CD14-positive monocyte (primary cell): ENCODE results near the gene ATP5F1A. TPM values are rescaled to one million over a fixed set of nuclear protein-coding genes. Genes with fewer than 3 reads are reported as not detected.

Experiments used
- DNase-seq, 3 donors: peaks; one replicate each; pipeline ENCODE4 v3.0.0-alpha.2; 2011 to 2022
- H2AFZ ChIP-seq: 2 replicates; pipeline ENCODE4 v1.6.0; 2012; ENCODE audit warnings: mild to moderate bottlenecking, low read depth, low read length, inconsistent platforms; ENCODE audit not compliant: insufficient read depth, poor library complexity, severe bottlenecking
- H3K27ac ChIP-seq, 2 donors: 1 replicate in 1 of 2; 2 replicates in 1 of 2; pipeline ENCODE4 v1.5.1; 2012 to 2013; ENCODE audit warnings: low read length in 2 of 2, control low read depth in 1 of 2, inconsistent platforms in 1 of 2, low read depth in 1 of 2, mild to moderate bottlenecking in 1 of 2
- H3K27me3 ChIP-seq, 2 donors: one replicate each; pipeline versions ENCODE4 v1.6.0 to v1.6.1; 2011 to 2013; ENCODE audit warnings: low read length in 2 of 2; ENCODE audit not compliant: control insufficient read depth in 2 of 2, insufficient read depth in 2 of 2
- H3K36me3 ChIP-seq, 2 donors: replicated peaks in 1 of 2; 1 replicate in 1 of 2; 2 replicates in 1 of 2; pipeline versions ENCODE4 v1.5.1 to v1.6.1; 2012 to 2013; ENCODE audit warnings: low read length in 2 of 2, control low read depth in 1 of 2, inconsistent platforms in 1 of 2, mild to moderate bottlenecking in 1 of 2; ENCODE audit not compliant: insufficient read depth in 2 of 2, control insufficient read depth in 1 of 2
- H3K4me1 ChIP-seq, 2 donors: 1 replicate in 1 of 2; 2 replicates in 1 of 2; pipeline versions ENCODE4 v1.5.1 to v1.6.1; 2012 to 2013; ENCODE audit warnings: low read length in 2 of 2, control low read depth in 1 of 2, inconsistent platforms in 1 of 2, mild to moderate bottlenecking in 1 of 2, moderate library complexity in 1 of 2; ENCODE audit not compliant: insufficient read depth in 2 of 2, control insufficient read depth in 1 of 2
- H3K4me2 ChIP-seq: replicated peaks from 2 replicates; pipeline ENCODE3; 2012; ENCODE audit warnings: low read length, moderate library complexity, mild to moderate bottlenecking; ENCODE audit not compliant: poor library complexity, severe bottlenecking; ENCODE audit errors: extremely low read depth
- H3K4me3 ChIP-seq, 3 experiments: fragments of 200-600 bp in 1 of 3; sonication (generic) in 1 of 3; replicated peaks in 1 of 3; 1 replicate in 2 of 3; 2 replicates in 1 of 3; pipeline ENCODE4 v1.5.1; 2011 to 2013; ENCODE audit warnings: low read length in 3 of 3, mild to moderate bottlenecking in 3 of 3, control low read depth in 2 of 3, low read depth in 2 of 3, inconsistent platforms in 1 of 3, moderate library complexity in 1 of 3
- H3K79me2 ChIP-seq: 2 replicates; pipeline ENCODE4 v1.6.0; 2012; ENCODE audit warnings: mild to moderate bottlenecking, control low read depth, inconsistent platforms, low read length, moderate library complexity; ENCODE audit not compliant: insufficient read depth
- H3K9ac ChIP-seq: 2 replicates; pipeline ENCODE4 v1.6.0; 2017; ENCODE audit warnings: low read length, mild to moderate bottlenecking; ENCODE audit not compliant: insufficient read depth, poor library complexity, severe bottlenecking
- H3K9me3 ChIP-seq, 2 donors: replicated peaks in 1 of 2; 1 replicate in 1 of 2; 2 replicates in 1 of 2; pipeline versions ENCODE4 v1.5.1 to v1.6.1; 2012 to 2013; ENCODE audit warnings: low read length in 2 of 2, control low read depth in 1 of 2; ENCODE audit not compliant: control insufficient read depth in 1 of 2, insufficient read depth in 1 of 2
- H4K20me1 ChIP-seq: 2 replicates; pipeline ENCODE4 v1.6.0; 2012; ENCODE audit warnings: mild to moderate bottlenecking, low read length, control low read depth, moderate library complexity; ENCODE audit not compliant: insufficient read depth
- H3K27ac Mint-ChIP-seq, 7 donors: one replicate each; pipeline ENCODE4 v1.8.0; 2020; ENCODE audit warnings: mild to moderate bottlenecking in 7 of 7, mixed read lengths in 7 of 7, moderate library complexity in 6 of 7, inconsistent platforms in 2 of 7
- H3K27me3 Mint-ChIP-seq, 3 donors: one replicate each; pipeline ENCODE4 v1.8.0; 2021 to 2022; ENCODE audit warnings: low read depth in 3 of 3, mild to moderate bottlenecking in 3 of 3, mixed read lengths in 3 of 3, moderate library complexity in 3 of 3, inconsistent platforms in 1 of 3
- H3K36me3 Mint-ChIP-seq, 2 donors: one replicate each; pipeline ENCODE4 v1.8.0; 2020; ENCODE audit warnings: mixed read lengths in 2 of 2, inconsistent platforms in 1 of 2, mild to moderate bottlenecking in 1 of 2
- H3K4me1 Mint-ChIP-seq: one replicate; pipeline ENCODE4 v1.8.0; 2020; ENCODE audit warnings: mild to moderate bottlenecking, mixed read lengths
- H3K4me3 Mint-ChIP-seq, 2 donors: one replicate each; pipeline ENCODE4 v1.8.0; 2020; ENCODE audit warnings: mild to moderate bottlenecking in 2 of 2, mixed read lengths in 2 of 2, moderate library complexity in 1 of 2
- H3K9me3 Mint-ChIP-seq, 7 donors: one replicate each; pipeline ENCODE4 v1.8.0; 2020 to 2022; ENCODE audit warnings: mixed read lengths in 7 of 7, mild to moderate bottlenecking in 6 of 7, moderate library complexity in 6 of 7, inconsistent platforms in 2 of 7
- WGBS: methylation state at CpG from one replicate; pipeline ENCODE4 v1.1.5; 2013; ENCODE audit warnings: missing lambda C conversion rate; ENCODE audit not compliant: insufficient coverage; 5-methylcytosine and 5-hydroxymethylcytosine counted together
- intact Hi-C, 2 donors: fragments of 100-400 bp; cut with micrococcal nuclease; formaldehyde crosslinking; loops; one replicate each; pipeline versions ENCODE4 v1.15.0 to v1.15.1; 2023
- polyA plus RNA-seq, 3 donors: library from polyadenylated mRNA; depleted of rRNA in 1 of 3; unstranded in 2 of 3; stranded (reverse) in 1 of 3; fragments of 300-500 nt in 2 of 3; fragments of >200 nt in 1 of 3; fragmentation: Illumina TruSeq in 2 of 3; gene quantifications; 1 replicate in 2 of 3; 2 replicates in 1 of 3; pipeline ENCODE4 v1.2.3, GENCODE V29; 2012 to 2021
- TF ChIP-seq, protein P1 (sequence below): fragments of 200-600 bp; IDR thresholded peaks from one replicate; pipeline ENCODE4 v1.8.0; 2022; ENCODE audit warnings: antibody characterized with exemption, mild to moderate bottlenecking

The ATP5F1A gene
- polyA plus RNA-seq, 3 donors, result 251 to 553 (median 524) TPM

GRCh38 chr18:46068763-46069162, 29.3 kb downstream of the ATP5F1A start:
- Histone ChIP-seq H3K27me3 (no peaks in the 10 kb centered on the region), H3K36me3 (no peaks in the 10 kb centered on the region), H3K4me2 (no peak overlapping the region), H3K9ac (no peak overlapping the region), H3K27ac (peak overlapping the region in 1 of 2 donors; percentile 23), H2AFZ (no peak overlapping the region), H3K79me2 (peaks cover 89% of the 10 kb centered on the region), H4K20me1 (peaks cover 55% of the 10 kb centered on the region), H3K4me1 (peaks cover 35 to 48% of the 10 kb centered on the region in 2 donors), H3K9me3 (no peaks in the 10 kb centered on the region), H3K4me3 (no peak overlapping the region)
- Mint-ChIP-seq H3K27me3 (peaks cover 0 to 1% (median 0%) of the 10 kb centered on the region in 3 donors), H3K27ac (peak overlapping the region in 3 of 7 donors; percentile 22 to 75 (median 33)), H3K4me1 (peaks cover 56% of the 10 kb centered on the region), H3K9me3 (no peaks in the 10 kb centered on the region), H3K4me3 (no peak overlapping the region), H3K36me3 (peaks cover 6 to 14% of the 10 kb centered on the region in 2 donors)
- DNase-seq, result no peak
- intact Hi-C loops, result no loop called here
- TF ChIP-seq, protein P1, sequence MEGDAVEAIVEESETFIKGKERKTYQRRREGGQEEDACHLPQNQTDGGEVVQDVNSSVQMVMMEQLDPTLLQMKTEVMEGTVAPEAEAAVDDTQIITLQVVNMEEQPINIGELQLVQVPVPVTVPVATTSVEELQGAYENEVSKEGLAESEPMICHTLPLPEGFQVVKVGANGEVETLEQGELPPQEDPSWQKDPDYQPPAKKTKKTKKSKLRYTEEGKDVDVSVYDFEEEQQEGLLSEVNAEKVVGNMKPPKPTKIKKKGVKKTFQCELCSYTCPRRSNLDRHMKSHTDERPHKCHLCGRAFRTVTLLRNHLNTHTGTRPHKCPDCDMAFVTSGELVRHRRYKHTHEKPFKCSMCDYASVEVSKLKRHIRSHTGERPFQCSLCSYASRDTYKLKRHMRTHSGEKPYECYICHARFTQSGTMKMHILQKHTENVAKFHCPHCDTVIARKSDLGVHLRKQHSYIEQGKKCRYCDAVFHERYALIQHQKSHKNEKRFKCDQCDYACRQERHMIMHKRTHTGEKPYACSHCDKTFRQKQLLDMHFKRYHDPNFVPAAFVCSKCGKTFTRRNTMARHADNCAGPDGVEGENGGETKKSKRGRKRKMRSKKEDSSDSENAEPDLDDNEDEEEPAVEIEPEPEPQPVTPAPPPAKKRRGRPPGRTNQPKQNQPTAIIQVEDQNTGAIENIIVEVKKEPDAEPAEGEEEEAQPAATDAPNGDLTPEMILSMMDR, result no peak
- 67% methylated on average over 1 of the region's 1 CpG for WGBS

- intact Hi-C loops, result no loop called here
- Histone ChIP-seq H4K20me1 (peaks cover 67% of the 10 kb centered on the region), H3K27ac (no peak overlapping the region), H3K79me2 (peaks cover 100% of the 10 kb centered on the region), H3K4me2 (no peak overlapping the region), H3K9me3 (no peaks in the 10 kb centered on the region), H3K9ac (no peak overlapping the region), H3K4me3 (no peak overlapping the region), H3K36me3 (no peaks in the 10 kb centered on the region), H3K4me1 (peaks cover 25 to 38% of the 10 kb centered on the region in 2 donors), H3K27me3 (no peaks in the 10 kb centered on the region), H2AFZ (no peak overlapping the region)
- Mint-ChIP-seq H3K4me1 (peaks cover 54% of the 10 kb centered on the region), H3K4me3 (no peak overlapping the region), H3K27me3 (peaks cover 0 to 1% (median 0%) of the 10 kb centered on the region in 3 donors), H3K9me3 (no peaks in the 10 kb centered on the region), H3K36me3 (peaks cover 6 to 18% of the 10 kb centered on the region in 2 donors), H3K27ac (peak overlapping the region in 1 of 7 donors; percentile 36)
- WGBS, result 100% methylated on average over 2 of the region's 5 CpGs
- TF ChIP-seq, protein P1, result no peak
- DNase-seq, result no peak
These were observed 30.6 kb downstream of the ATP5F1A start for GRCh38 chr18:46067438-46068007.
